ENCODE data around the gene EDIL3.

The EDIL3 gene

GRCh38 chr5:83964271-83964670 is 420.4 kb downstream of the EDIL3 start:
- no peak for DNase-seq (ENCODE audit: low spot score)

GRCh38 chr5:83957188-83957587 is 427.5 kb downstream of the EDIL3 start:
- no peak for DNase-seq (ENCODE audit: low spot score)

GRCh38 chr5:83956386-83956785 is 428.3 kb downstream of the EDIL3 start:
- no peak for DNase-seq (ENCODE audit: low spot score)

GRCh38 chr5:83955916-83956315 is 428.8 kb downstream of the EDIL3 start:
- no peak for DNase-seq (ENCODE audit: low spot score)

GRCh38 chr5:83947763-83948162 is 436.9 kb downstream of the EDIL3 start:
- no peak for DNase-seq (ENCODE audit: low spot score)

GRCh38 chr5:83946516-83946915 is 438.2 kb downstream of the EDIL3 start:
- DNase-seq (ENCODE audit: low spot score) = no peak

GRCh38 chr5:83942155-83942554 is 442.5 kb downstream of the EDIL3 start:
- no peak for DNase-seq (ENCODE audit: low spot score)

GRCh38 chr5:83937837-83938236 is 446.8 kb downstream of the EDIL3 start:
- no peak for DNase-seq (ENCODE audit: low spot score)

- DNase-seq (ENCODE audit: low spot score) = no peak
Observed at GRCh38 chr5:83931969-83932368, 452.7 kb downstream of the EDIL3 start.

GRCh38 chr5:83927140-83927733 is 457.4 kb downstream of the EDIL3 start:
- DNase-seq (ENCODE audit: low spot score) = peak; percentile 17

GRCh38 chr5:83925955-83926337 is 458.7 kb downstream of the EDIL3 start:
- no peak for DNase-seq (ENCODE audit: low spot score)

- DNase-seq (ENCODE audit: low spot score) = no peak
Observed at GRCh38 chr5:83925321-83925954, 459.2 kb downstream of the EDIL3 start.

- DNase-seq (ENCODE audit: low spot score) = no peak
Observed at GRCh38 chr5:83924891-83925290, 459.8 kb downstream of the EDIL3 start.

GRCh38 chr5:83924171-83924570 is 460.5 kb downstream of the EDIL3 start:
- DNase-seq (ENCODE audit: low spot score) = no peak

GRCh38 chr5:83922699-83923098 is 462.0 kb downstream of the EDIL3 start:
- no peak for DNase-seq (ENCODE audit: low spot score)

- DNase-seq (ENCODE audit: low spot score) = no peak
Observed at GRCh38 chr5:83921666-83922193, 462.9 kb downstream of the EDIL3 start.

- DNase-seq (ENCODE audit: low spot score) = no peak
Observed at GRCh38 chr5:83919071-83920041, 465.3 kb downstream of the EDIL3 start.

- no peak for DNase-seq (ENCODE audit: low spot score)
Observed at GRCh38 chr5:83917261-83917908, 467.3 kb downstream of the EDIL3 start.

GRCh38 chr5:83914662-83915418 is 469.8 kb downstream of the EDIL3 start:
- DNase-seq (ENCODE audit: low spot score) = no peak

- no peak for DNase-seq (ENCODE audit: low spot score)
Observed at GRCh38 chr5:83914199-83914598, 470.5 kb downstream of the EDIL3 start.

- no peak for DNase-seq (ENCODE audit: low spot score)
Observed at GRCh38 chr5:83913593-83913992, 471.1 kb downstream of the EDIL3 start.

All from CD4-positive, alpha-beta T cell treated with Interleukin-15 for 4 hours (primary cell).